ENCODE measurements around the gene WIPI1. TPM values are rescaled to one million over a fixed set of nuclear protein-coding genes. Genes with fewer than 3 reads are reported as not detected.

The WIPI1 gene
- total RNA-seq, 4 donors from 2014 or later = 22.9 to 53.2 (median 45.0) TPM

DNA sequence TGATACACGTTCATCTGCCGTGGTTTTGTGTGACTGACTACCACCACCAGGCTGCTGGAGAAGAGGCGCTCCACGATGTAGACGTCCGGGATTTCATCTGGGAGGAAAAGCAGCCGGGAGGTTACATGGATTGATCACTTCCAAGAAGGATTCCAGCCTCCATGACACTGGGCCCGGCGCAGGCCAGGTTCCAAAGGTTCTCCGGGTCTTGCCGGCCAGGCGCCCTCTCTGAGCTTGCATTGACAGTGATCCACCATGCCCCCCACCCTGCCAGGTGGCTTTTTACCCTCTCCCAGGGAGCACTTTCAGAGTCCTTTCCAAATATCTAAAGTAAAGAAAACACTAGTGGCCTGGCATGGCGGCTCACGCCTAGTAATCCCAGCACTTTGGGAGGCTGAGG is 6.5 kb downstream of the WIPI1 start:
- no peak for ATAC-seq
- WGBS, 2 donors (ENCODE audit: low coverage in 1 of 2) = 80% methylated on average over 1 to 9 of the region's 14 CpGs
- peaks cover 0 to 73% of the 10 kb centered on the region in 2 donors for H3K36me3 ChIP-seq
- no peaks in the 10 kb centered on the region for H3K9me3 ChIP-seq
- H3K4me3 ChIP-seq = no peak overlapping the region
- no peak for TF ChIP-seq POLR2AphosphoS5 (IDR thresholded peaks at IDR 0.05)
- no peak for TF ChIP-seq POLR2A (IDR thresholded peaks at IDR 0.05)
- TF ChIP-seq, protein P1, sequence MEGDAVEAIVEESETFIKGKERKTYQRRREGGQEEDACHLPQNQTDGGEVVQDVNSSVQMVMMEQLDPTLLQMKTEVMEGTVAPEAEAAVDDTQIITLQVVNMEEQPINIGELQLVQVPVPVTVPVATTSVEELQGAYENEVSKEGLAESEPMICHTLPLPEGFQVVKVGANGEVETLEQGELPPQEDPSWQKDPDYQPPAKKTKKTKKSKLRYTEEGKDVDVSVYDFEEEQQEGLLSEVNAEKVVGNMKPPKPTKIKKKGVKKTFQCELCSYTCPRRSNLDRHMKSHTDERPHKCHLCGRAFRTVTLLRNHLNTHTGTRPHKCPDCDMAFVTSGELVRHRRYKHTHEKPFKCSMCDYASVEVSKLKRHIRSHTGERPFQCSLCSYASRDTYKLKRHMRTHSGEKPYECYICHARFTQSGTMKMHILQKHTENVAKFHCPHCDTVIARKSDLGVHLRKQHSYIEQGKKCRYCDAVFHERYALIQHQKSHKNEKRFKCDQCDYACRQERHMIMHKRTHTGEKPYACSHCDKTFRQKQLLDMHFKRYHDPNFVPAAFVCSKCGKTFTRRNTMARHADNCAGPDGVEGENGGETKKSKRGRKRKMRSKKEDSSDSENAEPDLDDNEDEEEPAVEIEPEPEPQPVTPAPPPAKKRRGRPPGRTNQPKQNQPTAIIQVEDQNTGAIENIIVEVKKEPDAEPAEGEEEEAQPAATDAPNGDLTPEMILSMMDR (IDR thresholded peaks at IDR 0.05) = no peak
- no peak for TF ChIP-seq EP300 (IDR thresholded peaks at IDR 0.05)
- peak overlapping the region in 1 of 4 donors; percentile 6 for H3K27ac ChIP-seq
- H3K27me3 ChIP-seq = no peaks in the 10 kb centered on the region
- peaks cover 0 to 31% (median 4%) of the 10 kb centered on the region in 3 donors for H3K4me1 ChIP-seq

- no peak overlapping the region for H3K4me3 ChIP-seq
- H3K27ac ChIP-seq = peak overlapping the region in 1 of 4 donors; percentile 6
- TF ChIP-seq EP300 (IDR thresholded peaks at IDR 0.05) (no peak), POLR2AphosphoS5 (IDR thresholded peaks at IDR 0.05) (no peak), POLR2A (IDR thresholded peaks at IDR 0.05) (no peak)
- TF ChIP-seq, protein P1 (IDR thresholded peaks at IDR 0.05) = no peak
- H3K27me3 ChIP-seq = no peaks in the 10 kb centered on the region
- no peaks in the 10 kb centered on the region for H3K9me3 ChIP-seq
- peaks cover 0 to 77% of the 10 kb centered on the region in 2 donors for H3K36me3 ChIP-seq
- H3K4me1 ChIP-seq = peaks cover 0 to 27% (median under 1%) of the 10 kb centered on the region in 3 donors
- ATAC-seq = no peak
- WGBS, 2 donors (ENCODE audit: low coverage in 1 of 2) = 20 to 73% methylated on average over 1 to 4 of the region's 8 CpGs
Measured at GRCh38 chr17:68450391-68450790, 6.9 kb downstream of the WIPI1 start.

- H3K27ac ChIP-seq = no peak overlapping the region
- no peaks in the 10 kb centered on the region for H3K9me3 ChIP-seq
- TF ChIP-seq POLR2AphosphoS5 (IDR thresholded peaks at IDR 0.05) (no peak), POLR2A (IDR thresholded peaks at IDR 0.05) (no peak), EP300 (IDR thresholded peaks at IDR 0.05) (no peak)
- TF ChIP-seq, protein P1 (IDR thresholded peaks at IDR 0.05) = no peak
- peaks cover 0 to 88% of the 10 kb centered on the region in 2 donors for H3K36me3 ChIP-seq
- peaks cover 0 to 19% (median 0%) of the 10 kb centered on the region in 3 donors for H3K4me1 ChIP-seq
- WGBS, 2 donors (ENCODE audit: low coverage in 1 of 2) = 82 to 95% methylated on average over 6 of the region's 13 CpGs
- H3K27me3 ChIP-seq = no peaks in the 10 kb centered on the region
- no peak overlapping the region for H3K4me3 ChIP-seq
- no peak for ATAC-seq
Measured at GRCh38 chr17:68449021-68449739, 8.1 kb downstream of the WIPI1 start.

DNA sequence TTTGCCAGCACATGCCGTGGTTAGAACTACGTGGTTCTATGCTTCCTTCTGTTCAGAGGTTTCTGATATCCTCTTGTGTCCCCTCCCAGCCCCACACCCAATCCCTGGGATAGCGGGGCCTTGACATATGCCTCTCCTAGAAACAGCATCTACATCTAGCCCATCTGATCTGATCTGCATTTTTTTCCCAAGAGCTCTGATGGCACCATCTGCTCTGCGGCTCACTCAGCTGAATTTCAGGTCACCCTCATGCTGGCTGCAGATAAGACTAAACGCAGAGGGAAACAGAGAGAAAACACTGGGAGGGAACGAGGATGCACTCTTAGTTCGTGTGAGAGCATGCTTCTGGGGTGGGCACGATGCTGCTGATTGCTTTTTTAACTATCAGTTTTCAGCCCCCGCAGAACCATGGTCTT is 10.7 kb downstream of the WIPI1 start:
- 79 to 88% methylated on average over 6 to 9 of the region's 9 CpGs for whole genome bisulfite sequencing, 2 donors (ENCODE audit: low coverage in 1 of 2)
- no peak for ATAC-seq
- Histone ChIP-seq H3K27me3 (no peaks in the 10 kb centered on the region), H3K27ac (no peak overlapping the region), H3K4me3 (no peak overlapping the region), H3K4me1 (peaks cover 0 to 28% (median 0%) of the 10 kb centered on the region in 3 donors), H3K36me3 (peaks cover 0 to 93% of the 10 kb centered on the region in 2 donors), H3K9me3 (no peaks in the 10 kb centered on the region)
- TF ChIP-seq, protein P1 (IDR thresholded peaks at IDR 0.05) = no peak
- no peak for TF ChIP-seq POLR2AphosphoS5 (IDR thresholded peaks at IDR 0.05)
- TF ChIP-seq EP300 (IDR thresholded peaks at IDR 0.05) = no peak
- TF ChIP-seq POLR2A (IDR thresholded peaks at IDR 0.05) = no peak

GRCh38 chr17:68445671-68446070 is 11.6 kb downstream of the WIPI1 start:
- no peaks in the 10 kb centered on the region for H3K9me3 ChIP-seq
- H3K4me3 ChIP-seq = no peak overlapping the region
- peak overlapping the region in 1 of 4 donors; percentile 4 for H3K27ac ChIP-seq
- TF ChIP-seq, protein P1 (IDR thresholded peaks at IDR 0.05) = no peak
- no peak for TF ChIP-seq POLR2A (IDR thresholded peaks at IDR 0.05)
- no peak for TF ChIP-seq EP300 (IDR thresholded peaks at IDR 0.05)
- TF ChIP-seq POLR2AphosphoS5 (IDR thresholded peaks at IDR 0.05) = no peak
- peaks cover 0 to 92% of the 10 kb centered on the region in 2 donors for H3K36me3 ChIP-seq
- ATAC-seq = no peak
- WGBS, 2 donors (ENCODE audit: low coverage in 1 of 2) = 85% methylated on average over 4 of the region's 8 CpGs; no CpG with 5 or more reads in 1 of the 2 donors
- H3K27me3 ChIP-seq = no peaks in the 10 kb centered on the region
- H3K4me1 ChIP-seq = peaks cover 0 to 36% (median 0%) of the 10 kb centered on the region in 3 donors

Measured in gastroesophageal sphincter (tissue), 4 donors.